Fibroblast of lung (primary cell): Measurements from ENCODE around the gene SGIP1. TPM values are rescaled to one million over a fixed set of nuclear protein-coding genes. Genes with fewer than 3 reads are reported as not detected.

Experiments used
- DNase-seq, 2 donors: peaks; one replicate each; pipeline versions ENCODE4 v3.0.0 to v3.0.0-alpha.2; 2010; ENCODE audit warnings: low read depth in 2 of 2
- H2AFZ ChIP-seq: 2 replicates; pipeline ENCODE4 v1.5.1; 2012; ENCODE audit warnings: low read length, control low read depth, inconsistent platforms
- H3K27ac ChIP-seq: 2 replicates; pipeline ENCODE4 v1.5.1; 2011; ENCODE audit warnings: low read length, control low read depth; ENCODE audit not compliant: insufficient read depth
- H3K27me3 ChIP-seq: 2 replicates; pipeline ENCODE4 v1.5.1; 2011; ENCODE audit warnings: mild to moderate bottlenecking, low read length; ENCODE audit not compliant: control insufficient read depth, insufficient read depth
- H3K36me3 ChIP-seq: 2 replicates; pipeline ENCODE4 v1.5.1; 2011; ENCODE audit warnings: low read length; ENCODE audit not compliant: control insufficient read depth, insufficient read depth
- H3K4me1 ChIP-seq: 2 replicates; pipeline ENCODE4 v1.5.1; 2011; ENCODE audit warnings: low read length; ENCODE audit not compliant: control insufficient read depth, insufficient read depth; ENCODE audit errors: extremely low read depth
- H3K4me2 ChIP-seq: 2 replicates; pipeline ENCODE4 v1.5.1; 2011; ENCODE audit warnings: low read length, control low read depth; ENCODE audit not compliant: insufficient read depth; ENCODE audit errors: extremely low read depth
- H3K4me3 ChIP-seq, 4 experiments: fragments of 200-600 bp in 1 of 4; sonication (generic) in 1 of 4; replicated peaks in 1 of 4; 2 replicates each; pipeline ENCODE4 v1.5.1; 2011 to 2016; ENCODE audit warnings: low read length in 4 of 4, low read depth in 3 of 4, mild to moderate bottlenecking in 3 of 4, control low read depth in 2 of 4, inconsistent platforms in 1 of 4, mixed read lengths in 1 of 4; ENCODE audit not compliant: insufficient read depth in 1 of 4; ENCODE audit errors: control extremely low read depth in 1 of 4
- H3K79me2 ChIP-seq: 2 replicates; pipeline ENCODE4 v1.5.1; 2012; ENCODE audit warnings: mild to moderate bottlenecking, low read length, inconsistent platforms; ENCODE audit not compliant: control insufficient read depth, insufficient read depth
- H3K9ac ChIP-seq: 2 replicates; pipeline ENCODE4 v1.5.1; 2011; ENCODE audit warnings: mild to moderate bottlenecking, low read length, control low read depth; ENCODE audit not compliant: insufficient read depth
- H3K9me3 ChIP-seq: 2 replicates; pipeline ENCODE4 v1.5.1; 2012; ENCODE audit warnings: low read depth, low read length; ENCODE audit not compliant: control insufficient read depth, insufficient read depth
- H4K20me1 ChIP-seq: 2 replicates; pipeline ENCODE4 v1.5.1; 2011; ENCODE audit warnings: low read length; ENCODE audit not compliant: control insufficient read depth, insufficient read depth; ENCODE audit errors: extremely low read depth
- CTCF ChIP-seq, 2 donors: IDR thresholded peaks in 1 of 2; conservative IDR thresholded peaks in 1 of 2; 1 replicate in 1 of 2; 2 replicates in 1 of 2; pipeline ENCODE4 v1.5.1; 2011 to 2012; ENCODE audit warnings: low read length in 2 of 2, control low read depth in 1 of 2, inconsistent platforms in 1 of 2, low read depth in 1 of 2, mild to moderate bottlenecking in 1 of 2
- EZH2 ChIP-seq: IDR thresholded peaks from 2 replicates; pipeline ENCODE4 v1.5.1; 2012; ENCODE audit warnings: low read length, control low read depth, mild to moderate bottlenecking; ENCODE audit errors: missing control alignments
- polyA plus RNA-seq, 2 donors: library from polyadenylated mRNA; depleted of rRNA in 1 of 2; stranded (reverse) in 1 of 2; unstranded in 1 of 2; fragments of >200 nt; gene quantifications; 2 replicates each; pipeline ENCODE4 v1.2.1, GENCODE V29; 2011 to 2012; ENCODE audit warnings: missing spikeins in 1 of 2
- total RNA-seq: library from RNA; depleted of rRNA; stranded (reverse); fragments of >200 nt; gene quantifications from 2 replicates; pipeline ENCODE4 v1.2.1, GENCODE V29; 2014

Gene SGIP1
- total and polyA plus RNA-seq, 2 donors (not counting 1 experiment from before 2014, with no cell fraction given), result 37.8 to 77.6 TPM

- H4K20me1 ChIP-seq, result no peaks in the 10 kb centered on the region
- peaks cover 14% of the 10 kb centered on the region for H3K4me1 ChIP-seq
- no peak overlapping the region for H3K4me2 ChIP-seq
- no peak for DNase-seq
- TF ChIP-seq EZH2 (no peak), CTCF (conservative IDR thresholded peaks at IDR 0.05 in 1 of 2, IDR thresholded peaks at IDR 0.05 in 1 of 2; ENCODE audit: low read depth in 1 of 2, low read length in 2 of 2) (no peak)
- no peak overlapping the region for H3K9ac ChIP-seq
- H3K27me3 ChIP-seq, result no peaks in the 10 kb centered on the region
- no peak overlapping the region for H3K4me3 ChIP-seq
- H3K9me3 ChIP-seq, result no peaks in the 10 kb centered on the region
- no peaks in the 10 kb centered on the region for H3K36me3 ChIP-seq
- no peak overlapping the region for H2AFZ ChIP-seq
- no peak overlapping the region for H3K27ac ChIP-seq
- peaks cover 50% of the 10 kb centered on the region for H3K79me2 ChIP-seq
These were observed 15.1 kb downstream of the SGIP1 start for GRCh38 chr1:66549017-66549416.

- Histone ChIP-seq H3K4me2 (no peak overlapping the region), H3K9me3 (no peaks in the 10 kb centered on the region), H3K4me3 (no peak overlapping the region), H3K27ac (no peak overlapping the region), H3K79me2 (peaks cover 40% of the 10 kb centered on the region), H2AFZ (no peak overlapping the region), H4K20me1 (no peaks in the 10 kb centered on the region), H3K4me1 (peaks cover 9% of the 10 kb centered on the region), H3K9ac (no peak overlapping the region), H3K36me3 (no peaks in the 10 kb centered on the region), H3K27me3 (no peaks in the 10 kb centered on the region)
- no peak for TF ChIP-seq EZH2
- no peak for TF ChIP-seq CTCF (conservative IDR thresholded peaks at IDR 0.05 in 1 of 2, IDR thresholded peaks at IDR 0.05 in 1 of 2; ENCODE audit: low read depth in 1 of 2, low read length in 2 of 2)
- no peak for DNase-seq
These were observed 16.3 kb downstream of the SGIP1 start for GRCh38 chr1:66550243-66550642.

- H3K9ac ChIP-seq, result no peak overlapping the region
- H3K4me2 ChIP-seq, result no peak overlapping the region
- H3K27ac ChIP-seq, result no peak overlapping the region
These were observed 18.3 kb downstream of the SGIP1 start for GRCh38 chr1:66552287-66552686.

More at GRCh38 chr1:66552287-66552686, 18.3 kb downstream of the SGIP1 start:
- Histone ChIP-seq H3K27me3 (no peaks in the 10 kb centered on the region), H3K9me3 (no peaks in the 10 kb centered on the region), H3K4me1 (peaks cover 20% of the 10 kb centered on the region), H2AFZ (no peak overlapping the region), H3K4me3 (no peak overlapping the region), H3K79me2 (peaks cover 45% of the 10 kb centered on the region), H4K20me1 (no peaks in the 10 kb centered on the region), H3K36me3 (no peaks in the 10 kb centered on the region)
- TF ChIP-seq CTCF (conservative IDR thresholded peaks at IDR 0.05 in 1 of 2, IDR thresholded peaks at IDR 0.05 in 1 of 2; ENCODE audit: low read depth in 1 of 2, low read length in 2 of 2), result no peak
- no peak for TF ChIP-seq EZH2
- no peak for DNase-seq
